CD4-positive, alpha-beta memory T cell (primary cell): ENCODE data around the gene CGREF1. TPM values are rescaled to one million over a fixed set of nuclear protein-coding genes. Genes with fewer than 3 reads are reported as not detected.
A peak's percentile ranks its signal among the peaks of the same experiment; 100 is the strongest.

Experiments used
- CTCF ChIA-PET: fragments of 350-600 bp; sonication (Branson Sonifier 250); formaldehyde crosslinking; loops from one replicate; lab custom pipeline; 2021; ENCODE audit warnings: inconsistent platforms; ENCODE audit not compliant: partially characterized antibody; lab: Charles Lee
- POLR2A ChIA-PET: fragments of 350-600 bp; sonication (Branson Sonifier 250); formaldehyde crosslinking; loops from one replicate; lab custom pipeline; 2021; ENCODE audit not compliant: partially characterized antibody; lab: Charles Lee
- DNase-seq, 5 donors: peaks; one replicate each; pipeline versions ENCODE4 v3.0.0 to v3.0.0-alpha.2; 2020 to 2022; ENCODE audit warnings: mixed read lengths in 1 of 5
- H3K27ac ChIP-seq: one replicate; pipeline ENCODE4 v1.7.0; 2013; ENCODE audit warnings: low read depth, low read length
- H3K27me3 ChIP-seq: 2 replicates; pipeline ENCODE4 v1.7.0; 2013; ENCODE audit warnings: mild to moderate bottlenecking, low read length, moderate library complexity; ENCODE audit not compliant: insufficient read depth
- H3K36me3 ChIP-seq: 2 replicates; pipeline ENCODE4 v1.7.0; 2013; ENCODE audit warnings: mild to moderate bottlenecking, low read length, moderate library complexity; ENCODE audit not compliant: insufficient read depth
- H3K4me1 ChIP-seq: 2 replicates; pipeline ENCODE4 v1.7.0; 2013; ENCODE audit warnings: mild to moderate bottlenecking, low read length, moderate library complexity; ENCODE audit not compliant: insufficient read depth
- H3K4me3 ChIP-seq, 2 donors: one replicate each; pipeline ENCODE4 v1.7.0; 2013; ENCODE audit warnings: low read length in 2 of 2, mild to moderate bottlenecking in 1 of 2
- H3K9me3 ChIP-seq, 2 donors: one replicate each; pipeline ENCODE4 v1.7.0; 2013; ENCODE audit warnings: low read length in 2 of 2, control low read depth in 1 of 2; ENCODE audit not compliant: control insufficient read depth in 1 of 2
- H3K27ac Mint-ChIP-seq, 7 donors: one replicate each; pipeline ENCODE4 v1.8.0; 2020 to 2021; ENCODE audit warnings: mixed read lengths in 7 of 7, mild to moderate bottlenecking in 6 of 7, inconsistent platforms in 3 of 7, moderate library complexity in 3 of 7
- H3K27me3 Mint-ChIP-seq, 2 donors: one replicate each; pipeline ENCODE4 v1.8.0; 2020 to 2021; ENCODE audit warnings: mixed read lengths in 2 of 2
- H3K36me3 Mint-ChIP-seq, 2 donors: one replicate each; pipeline ENCODE4 v1.8.0; 2020 to 2021; ENCODE audit warnings: mixed read lengths in 2 of 2, inconsistent platforms in 1 of 2, mild to moderate bottlenecking in 1 of 2
- H3K4me1 Mint-ChIP-seq, 4 donors: one replicate each; pipeline ENCODE4 v1.8.0; 2020 to 2021; ENCODE audit warnings: mixed read lengths in 4 of 4, mild to moderate bottlenecking in 1 of 4
- H3K4me3 Mint-ChIP-seq, 8 donors: one replicate each; pipeline ENCODE4 v1.8.0; 2020 to 2021; ENCODE audit warnings: mixed read lengths in 8 of 8, mild to moderate bottlenecking in 7 of 8, moderate library complexity in 6 of 8, inconsistent platforms in 3 of 8
- H3K9me3 Mint-ChIP-seq, 8 donors: one replicate each; pipeline ENCODE4 v1.8.0; 2020 to 2021; ENCODE audit warnings: mixed read lengths in 8 of 8, mild to moderate bottlenecking in 5 of 8, inconsistent platforms in 3 of 8, moderate library complexity in 1 of 8
- intact Hi-C: fragments of 100-400 bp; cut with micrococcal nuclease; formaldehyde crosslinking; loops from one replicate; pipeline ENCODE4 v1.15.1; 2023
- polyA plus RNA-seq, 2 donors: library from polyadenylated mRNA; unstranded; fragments of 300-500 nt; fragmentation: Illumina TruSeq; gene quantifications; one replicate each; pipeline ENCODE4 v1.2.3, GENCODE V29; 2021
- total RNA-seq, 2 experiments: library from RNA; stranded (reverse); gene quantifications; one replicate each; pipeline ENCODE4 v1.2.3, GENCODE V29; 2021

The CGREF1 gene
- total and polyA plus RNA-seq, 4 experiments from 2014 or later, result 0.36 to 0.47 TPM; not detected in 2

DNA sequence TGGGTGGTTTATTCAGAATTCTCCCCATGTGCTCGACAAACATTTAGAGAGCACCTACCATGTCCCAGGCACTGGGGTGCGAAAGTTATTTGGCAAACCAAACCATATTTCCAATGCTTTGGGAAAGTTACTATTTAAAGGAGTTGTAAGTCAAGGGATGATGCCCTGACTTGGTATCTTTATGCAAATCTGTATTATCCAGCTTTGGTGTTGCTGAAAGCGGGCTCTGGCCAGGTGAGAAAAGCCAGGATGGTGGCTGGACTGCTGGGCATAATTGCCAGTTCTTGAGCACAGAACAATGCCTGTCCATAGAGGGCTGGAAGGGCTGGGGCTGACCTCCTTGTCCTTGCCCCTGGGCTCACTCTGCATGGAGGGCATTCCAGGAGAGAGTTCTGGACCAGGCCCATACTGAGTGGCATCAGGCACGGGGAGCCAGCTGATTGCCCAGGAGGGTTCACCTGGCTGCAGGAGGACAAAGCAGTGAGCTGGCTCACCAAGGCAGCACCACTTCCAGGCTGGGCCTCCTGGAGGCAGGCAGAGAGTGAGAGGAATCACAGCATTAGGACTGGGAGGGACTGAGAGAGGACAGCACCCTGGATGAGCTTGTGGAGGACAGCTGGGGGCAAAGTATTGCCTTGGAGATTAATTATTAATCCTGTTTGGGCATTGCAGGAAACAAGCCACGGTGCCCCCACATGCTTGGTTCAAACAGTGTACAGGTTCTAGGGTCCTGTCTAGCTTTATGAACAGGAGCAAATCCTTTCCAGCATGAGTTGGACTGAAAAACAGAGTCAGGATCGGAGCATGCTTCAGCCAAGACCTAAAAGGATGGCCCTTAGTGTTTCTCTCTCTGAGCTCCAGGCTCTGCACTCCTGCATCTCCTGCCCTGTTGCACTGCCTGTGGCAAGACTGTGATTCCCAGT is 25.2 kb downstream of the CGREF1 start:
- ChIA-PET POLR2A (no interaction called here), CTCF (interaction anchor here (1.4 kb wide), 1 partner anchor 210 kb away, joined by 6 read pairs; no protein-coding TSS in a partner anchor)
- peaks cover 9% of the 10 kb centered on the region for H3K4me1 ChIP-seq
- H3K4me1 Mint-ChIP-seq, result peaks cover 8 to 13% (median 10%) of the 10 kb centered on the region in 4 donors
- no peak overlapping the region for H3K4me3 ChIP-seq
- no peak overlapping the region for H3K27ac Mint-ChIP-seq
- no peak for DNase-seq
- no peak overlapping the region for H3K4me3 Mint-ChIP-seq
- H3K9me3 ChIP-seq, result no peaks in the 10 kb centered on the region
- H3K36me3 ChIP-seq, result no peaks in the 10 kb centered on the region
- no peaks in the 10 kb centered on the region for H3K27me3 Mint-ChIP-seq
- no peak overlapping the region for H3K27ac ChIP-seq
- no peaks in the 10 kb centered on the region for H3K9me3 Mint-ChIP-seq
- no peaks in the 10 kb centered on the region for H3K27me3 ChIP-seq
- H3K36me3 Mint-ChIP-seq, result no peaks in the 10 kb centered on the region
- intact Hi-C loops, result no loop called here

DNA sequence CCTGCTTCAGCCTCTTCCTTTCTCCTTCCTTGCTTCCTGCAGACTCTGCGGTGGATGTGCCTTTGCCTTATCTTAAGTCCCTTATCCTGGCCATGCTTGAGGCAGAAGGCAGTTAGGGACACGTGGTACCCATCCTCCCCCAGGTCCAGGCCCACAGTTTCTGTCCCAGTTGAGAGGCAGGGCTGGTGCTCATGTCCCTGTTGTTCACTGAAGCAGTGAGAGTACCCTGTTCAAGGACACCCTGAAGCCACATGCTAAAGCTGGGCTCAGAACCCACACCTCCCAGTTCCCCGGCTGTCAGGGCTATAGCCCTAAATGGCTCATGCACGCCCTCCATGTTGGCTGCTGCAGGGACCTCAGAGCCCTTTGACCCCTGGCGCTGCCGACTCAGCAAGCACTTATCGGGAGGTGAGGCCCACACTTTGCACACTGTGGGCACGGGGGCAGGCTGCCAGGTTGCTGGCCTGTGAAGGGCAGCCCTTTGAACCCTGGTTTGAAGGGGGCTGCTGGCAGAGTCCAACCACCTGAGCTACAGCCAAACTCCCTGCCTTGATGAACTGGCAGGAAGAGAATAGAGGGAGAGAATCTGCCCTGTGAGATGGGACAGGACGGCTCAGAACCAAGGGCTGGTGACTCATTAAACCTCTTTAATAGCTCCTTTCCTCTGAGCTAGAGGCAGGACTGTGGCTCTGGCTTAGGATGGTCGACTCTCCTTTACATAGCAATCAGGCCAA is 26.1 kb downstream of the CGREF1 start:
- no peaks in the 10 kb centered on the region for H3K27me3 Mint-ChIP-seq

DNA sequence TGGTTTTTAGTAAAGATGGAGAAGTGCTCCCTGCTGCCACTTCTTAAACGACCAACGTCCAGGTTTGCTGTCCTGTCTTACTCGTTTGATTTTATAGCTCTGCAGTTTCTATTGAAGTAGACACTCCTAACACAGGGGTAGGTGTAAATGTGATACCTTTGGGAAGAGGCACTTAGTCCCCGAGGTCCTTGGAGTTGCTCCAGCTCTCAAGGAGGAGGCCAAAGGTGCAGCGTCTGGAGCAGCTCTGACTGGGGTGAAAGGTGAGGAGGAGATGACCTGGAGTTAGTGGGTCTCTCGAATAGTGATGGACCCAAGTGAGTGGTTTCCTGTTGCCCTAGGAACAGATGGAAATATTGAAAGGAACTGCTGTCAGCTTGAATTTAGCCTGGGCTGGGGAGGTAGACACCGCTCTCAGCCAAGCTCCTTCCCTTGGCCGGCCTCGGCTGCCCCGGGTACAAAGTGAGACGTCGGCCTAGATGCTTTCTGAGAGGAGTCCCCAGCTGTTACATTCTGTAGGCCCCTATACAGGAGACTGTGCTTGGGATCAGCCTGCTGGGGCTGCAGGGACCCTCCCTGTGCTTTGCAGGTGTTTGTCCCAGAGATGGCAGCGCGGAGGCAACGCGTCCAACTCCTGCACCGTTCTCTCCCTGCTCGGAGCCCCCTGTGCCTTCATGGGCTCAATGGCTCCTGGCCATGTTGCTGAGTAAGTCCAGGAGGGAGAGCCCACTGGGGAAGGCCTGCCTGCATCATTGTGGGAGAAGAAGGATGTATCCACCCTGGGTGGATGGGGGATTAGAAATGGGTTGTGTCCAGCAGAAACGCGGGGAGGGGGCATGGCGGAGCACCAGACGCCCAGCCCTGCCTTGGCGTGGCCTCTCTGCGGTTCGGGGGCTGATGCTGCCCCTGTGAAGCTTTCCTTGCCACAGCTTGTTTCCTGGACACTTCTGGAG is 26.9 kb downstream of the CGREF1 start:
- H3K9me3 Mint-ChIP-seq, result no peaks in the 10 kb centered on the region
- ChIA-PET CTCF (interaction anchor here (1.0 to 1.1 kb wide), 2 partner anchors 8 to 129 kb away, joined by 3 read pairs; no protein-coding TSS in a partner anchor), POLR2A (no interaction called here)
- no peaks in the 10 kb centered on the region for H3K36me3 ChIP-seq
- no peaks in the 10 kb centered on the region for H3K27me3 Mint-ChIP-seq
- H3K27me3 ChIP-seq, result no peaks in the 10 kb centered on the region
- no peaks in the 10 kb centered on the region for H3K36me3 Mint-ChIP-seq
- H3K4me3 Mint-ChIP-seq, result no peak overlapping the region
- H3K4me1 Mint-ChIP-seq, result peaks cover 8 to 21% (median 16%) of the 10 kb centered on the region in 4 donors
- no peak overlapping the region for H3K27ac Mint-ChIP-seq
- H3K9me3 ChIP-seq, result no peaks in the 10 kb centered on the region
- no peak overlapping the region for H3K4me3 ChIP-seq
- intact Hi-C loops, result no loop called here
- no peak for DNase-seq
- H3K27ac ChIP-seq, result no peak overlapping the region
- peaks cover 13% of the 10 kb centered on the region for H3K4me1 ChIP-seq

More for the DNA sequence above, 26.1 kb downstream of the CGREF1 start:
- Histone ChIP-seq H3K4me3 (no peak overlapping the region), H3K9me3 (no peaks in the 10 kb centered on the region), H3K27ac (no peak overlapping the region), H3K4me1 (peaks cover 9% of the 10 kb centered on the region), H3K36me3 (no peaks in the 10 kb centered on the region), H3K27me3 (no peaks in the 10 kb centered on the region)
- Mint-ChIP-seq H3K4me1 (peaks cover 8 to 13% (median 10%) of the 10 kb centered on the region in 4 donors), H3K4me3 (no peak overlapping the region), H3K36me3 (no peaks in the 10 kb centered on the region), H3K9me3 (no peaks in the 10 kb centered on the region), H3K27ac (no peak overlapping the region)
- DNase-seq, result no peak
- CTCF ChIA-PET, result no interaction called here
- intact Hi-C loops, result no loop called here
- POLR2A ChIA-PET, result no interaction called here

DNA sequence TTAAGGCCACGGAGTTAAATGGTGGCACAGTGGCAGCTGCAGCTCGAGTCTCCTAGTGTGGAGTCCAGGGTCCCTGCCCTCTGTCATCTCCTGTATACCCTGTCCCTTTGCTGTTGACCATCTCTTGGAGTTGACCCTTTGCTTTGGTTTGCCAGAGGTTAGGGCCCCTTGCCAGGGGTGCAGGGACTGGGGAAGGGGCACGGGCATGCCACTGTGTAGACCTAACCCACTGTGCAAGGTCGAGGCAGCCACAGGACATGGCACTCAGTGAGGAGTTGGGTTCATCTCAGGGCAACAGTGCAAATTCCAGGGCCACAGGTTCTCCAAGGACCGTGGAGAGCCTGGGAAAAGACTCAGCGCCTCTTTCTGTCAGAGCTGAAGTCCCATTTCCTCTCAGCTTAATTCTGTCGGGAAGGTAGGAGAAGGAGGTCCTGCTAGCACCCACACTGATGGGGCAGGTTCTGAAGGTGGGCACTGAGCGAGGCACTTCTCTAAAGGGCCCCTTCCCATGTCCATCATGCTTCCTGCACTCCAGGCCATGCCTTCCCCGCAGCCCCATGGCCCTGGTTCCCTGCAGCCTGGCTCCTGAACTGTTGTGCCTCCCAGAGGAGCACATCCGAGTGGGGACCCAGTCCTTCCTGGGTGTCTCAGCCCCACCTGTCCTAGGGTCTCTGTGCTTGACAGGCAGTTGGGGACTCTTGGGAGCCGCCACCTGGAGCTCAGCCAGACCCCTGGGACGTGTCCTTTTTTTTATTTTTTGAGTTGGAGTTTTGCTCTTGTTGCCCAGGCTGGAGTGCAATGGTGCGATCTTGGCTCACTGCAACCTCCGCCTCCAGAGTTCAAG is 29.6 kb downstream of the CGREF1 start:
- Histone ChIP-seq H3K4me3 (no peak overlapping the region), H3K4me1 (peaks cover 18% of the 10 kb centered on the region), H3K36me3 (no peaks in the 10 kb centered on the region), H3K9me3 (no peaks in the 10 kb centered on the region), H3K27me3 (no peaks in the 10 kb centered on the region), H3K27ac (no peak overlapping the region)
- DNase-seq, result no peak
- H3K27ac Mint-ChIP-seq, result peak overlapping the region in 1 of 7 donors; percentile 58
- H3K4me1 Mint-ChIP-seq, result peaks cover 3 to 26% (median 17%) of the 10 kb centered on the region in 4 donors
- H3K27me3 Mint-ChIP-seq, result no peaks in the 10 kb centered on the region
- intact Hi-C loops, result loop anchor here (5.0 kb wide), 1 partner anchor 338 kb away; the partner anchor contains the start of gene NRBP1
- H3K4me3 Mint-ChIP-seq, result no peak overlapping the region
- H3K9me3 Mint-ChIP-seq, result no peaks in the 10 kb centered on the region
- POLR2A ChIA-PET, result interaction anchor here (4.3 kb wide), 1 partner anchor 38 kb away, joined by 43 read pairs; the partner anchor contains the start of gene AGBL5
- CTCF ChIA-PET, result interaction anchor here (0.7 kb wide), 1 partner anchor 77 kb away, joined by 4 read pairs; no protein-coding TSS in a partner anchor
- H3K36me3 Mint-ChIP-seq, result peaks cover 0 to 2% of the 10 kb centered on the region in 2 donors

DNA sequence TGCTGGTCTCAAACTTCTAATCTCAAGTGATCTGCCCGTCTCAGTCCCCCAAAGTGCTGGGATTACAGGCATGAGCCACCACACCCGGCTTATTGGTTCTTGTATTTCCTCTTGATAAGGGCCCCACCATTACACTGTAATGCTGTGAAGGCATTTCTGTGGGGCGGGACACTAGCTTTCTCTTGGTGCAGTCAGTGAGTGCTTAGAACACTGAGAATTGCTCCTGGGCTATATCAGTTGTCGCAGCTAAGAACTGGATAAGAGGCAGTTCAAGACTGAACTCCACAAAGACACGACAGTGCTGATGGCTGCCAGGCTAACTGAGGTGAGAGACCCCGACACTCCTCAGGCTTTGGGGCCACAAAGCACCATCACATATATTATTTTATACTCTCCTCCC is 30.3 kb downstream of the CGREF1 start:
- H3K4me3 ChIP-seq, result no peak overlapping the region
- H3K4me1 ChIP-seq, result peaks cover 18% of the 10 kb centered on the region
- Mint-ChIP-seq H3K27ac (peak overlapping the region in 1 of 7 donors; percentile 58), H3K27me3 (no peaks in the 10 kb centered on the region), H3K4me1 (peaks cover 3 to 31% (median 17%) of the 10 kb centered on the region in 4 donors), H3K9me3 (no peaks in the 10 kb centered on the region), H3K4me3 (peak overlapping the region in 2 of 8 donors; percentile 17 to 69), H3K36me3 (peaks cover 0 to 2% of the 10 kb centered on the region in 2 donors)
- intact Hi-C loops, result loop anchor here (5.0 kb wide), 1 partner anchor 339 kb away; the partner anchor contains the start of gene NRBP1
- H3K27ac ChIP-seq, result no peak overlapping the region
- CTCF ChIA-PET, result interaction anchor here (0.7 to 8.4 kb wide), 8 partner anchors 12 to 214 kb away, joined by 3 to 46 read pairs (median 4); partner anchors contain the start of genes AGBL5 and OST4
- POLR2A ChIA-PET, result interaction anchor here (4.3 kb wide), 1 partner anchor 37 kb away, joined by 43 read pairs; the partner anchor contains the start of gene AGBL5
- DNase-seq, result no peak
- no peaks in the 10 kb centered on the region for H3K9me3 ChIP-seq
- no peaks in the 10 kb centered on the region for H3K27me3 ChIP-seq
- H3K36me3 ChIP-seq, result no peaks in the 10 kb centered on the region
